ENCODE measurements around the gene ZNF575.
A peak's percentile ranks its signal among the peaks of the same experiment; 100 is the strongest.

The ZNF575 gene

GRCh38 chr19:43532962-43533545 lies at the start of gene ZNF575:
Gene ZNF575, plus strand, starts transcription at chr19:43533188. Its CDS starts 1,235 bp downstream, at chr19:43534423.
- peak; percentile 94 to 95 for DNase-seq (ENCODE audit: low read depth in 2 of 2)

DNA sequence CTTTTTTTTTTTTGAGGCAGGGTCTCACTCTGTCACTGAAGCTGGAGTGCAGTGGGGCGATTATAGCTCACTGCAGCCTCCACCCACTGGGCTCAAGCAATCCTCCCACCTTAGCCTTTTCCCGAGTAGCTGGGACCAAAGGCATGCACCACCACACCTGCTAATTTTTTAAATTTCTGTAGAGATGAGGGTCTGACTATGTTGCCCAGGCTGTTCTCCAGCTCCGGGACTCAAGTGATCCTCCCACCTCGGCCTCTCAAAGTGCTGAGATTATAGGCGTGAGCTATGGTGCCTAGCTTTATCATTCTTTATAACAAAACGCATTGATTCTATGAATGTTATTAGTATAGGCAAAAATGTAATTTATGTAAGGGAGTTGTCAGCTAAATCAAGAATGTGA lies 49.7 kb upstream of the ZNF575 start:
- no peak for DNase-seq (ENCODE audit: low read depth in 2 of 2)

GRCh38 chr19:43485951-43486350 lies 47.0 kb upstream of the ZNF575 start:
- DNase-seq (ENCODE audit: low read depth in 2 of 2) = no peak

GRCh38 chr19:43486412-43486811 lies 46.6 kb upstream of the ZNF575 start:
- DNase-seq (ENCODE audit: low read depth in 2 of 2) = no peak

DNA sequence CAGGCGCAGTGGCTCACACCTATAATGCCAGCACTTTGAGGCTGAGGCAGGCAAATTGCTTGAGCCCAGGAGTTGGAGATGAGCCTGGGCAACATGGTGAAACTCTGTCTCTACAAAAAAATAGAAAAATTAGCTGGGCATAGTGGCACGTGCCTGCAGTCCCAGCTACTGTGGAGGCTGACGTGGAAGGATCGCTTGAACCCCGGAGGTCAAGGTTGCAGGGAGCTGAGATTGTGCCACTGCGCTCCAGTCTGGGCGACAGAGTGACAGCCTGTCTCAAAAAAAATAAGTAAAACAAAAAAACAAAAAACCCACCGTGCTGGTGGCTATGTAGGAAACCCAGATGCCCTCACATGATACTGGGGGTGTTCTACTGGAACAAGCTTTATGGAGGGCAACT lies 44.8 kb upstream of the ZNF575 start:
- no peak for DNase-seq (ENCODE audit: low read depth in 2 of 2)

- DNase-seq (ENCODE audit: low read depth in 2 of 2) = no peak
Measured at GRCh38 chr19:43489310-43489709, 43.7 kb upstream of the ZNF575 start.

DNA sequence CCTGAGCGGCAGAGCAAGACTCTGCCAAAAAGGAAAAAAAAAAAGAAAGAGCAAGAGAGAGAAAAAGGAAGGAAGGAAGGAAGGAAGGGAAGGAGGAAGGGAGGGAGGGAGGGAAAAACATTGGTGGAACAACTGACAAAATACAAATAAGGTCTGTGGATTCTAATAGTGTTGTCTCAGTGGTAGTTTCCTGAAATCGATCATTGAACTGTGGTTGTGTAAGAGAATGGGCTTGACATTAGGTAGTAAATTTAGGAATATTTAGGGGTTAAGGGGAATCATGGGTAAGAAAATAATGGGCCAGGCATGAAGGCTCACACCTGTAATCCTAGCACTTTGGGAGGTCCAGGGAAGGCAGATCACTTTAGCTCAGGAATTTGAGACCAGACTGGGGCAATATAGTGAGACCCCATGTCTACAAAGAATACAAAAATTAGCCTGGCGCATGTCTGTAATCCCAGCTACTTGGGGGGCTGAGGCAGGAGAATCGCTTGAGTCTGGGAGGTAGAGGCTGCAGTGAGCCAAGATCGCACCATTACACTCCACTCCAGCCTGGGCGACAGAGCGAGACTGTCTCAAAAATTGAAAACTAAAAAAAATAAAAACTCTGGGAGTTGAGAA lies 42.9 kb upstream of the ZNF575 start:
- DNase-seq (ENCODE audit: low read depth in 2 of 2) = no peak

GRCh38 chr19:43490759-43491158 lies 42.2 kb upstream of the ZNF575 start:
- no peak for DNase-seq (ENCODE audit: low read depth in 2 of 2)

DNA sequence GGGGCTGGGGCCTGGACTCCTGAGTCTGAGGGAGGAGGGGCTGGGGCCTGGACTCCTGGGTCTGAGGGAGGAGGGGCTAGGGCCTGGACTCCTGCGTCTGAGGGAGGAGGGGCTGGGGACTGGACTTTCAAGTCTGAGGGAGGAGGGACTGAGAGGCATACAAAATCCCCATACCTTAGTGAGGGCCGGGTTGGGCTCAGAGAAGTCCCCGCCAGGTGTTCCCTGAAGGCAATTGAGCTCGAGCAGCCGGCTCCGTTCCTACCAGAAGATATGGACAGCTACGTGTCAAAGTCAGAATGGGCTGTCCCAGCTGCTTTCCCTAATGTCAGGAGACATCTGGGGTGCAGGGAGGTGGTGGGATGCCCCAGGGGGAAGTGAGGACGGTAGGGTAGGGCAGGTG lies 37.9 kb upstream of the ZNF575 start:
- DNase-seq (ENCODE audit: low read depth in 2 of 2) = no peak

GRCh38 chr19:43496960-43497359 lies 36.0 kb upstream of the ZNF575 start:
- no peak for DNase-seq (ENCODE audit: low read depth in 2 of 2)

GRCh38 chr19:43498233-43498842 lies 34.6 kb upstream of the ZNF575 start:
- no peak for DNase-seq (ENCODE audit: low read depth in 2 of 2)

GRCh38 chr19:43499042-43499441 lies 33.9 kb upstream of the ZNF575 start:
- DNase-seq (ENCODE audit: low read depth in 2 of 2) = no peak

DNA sequence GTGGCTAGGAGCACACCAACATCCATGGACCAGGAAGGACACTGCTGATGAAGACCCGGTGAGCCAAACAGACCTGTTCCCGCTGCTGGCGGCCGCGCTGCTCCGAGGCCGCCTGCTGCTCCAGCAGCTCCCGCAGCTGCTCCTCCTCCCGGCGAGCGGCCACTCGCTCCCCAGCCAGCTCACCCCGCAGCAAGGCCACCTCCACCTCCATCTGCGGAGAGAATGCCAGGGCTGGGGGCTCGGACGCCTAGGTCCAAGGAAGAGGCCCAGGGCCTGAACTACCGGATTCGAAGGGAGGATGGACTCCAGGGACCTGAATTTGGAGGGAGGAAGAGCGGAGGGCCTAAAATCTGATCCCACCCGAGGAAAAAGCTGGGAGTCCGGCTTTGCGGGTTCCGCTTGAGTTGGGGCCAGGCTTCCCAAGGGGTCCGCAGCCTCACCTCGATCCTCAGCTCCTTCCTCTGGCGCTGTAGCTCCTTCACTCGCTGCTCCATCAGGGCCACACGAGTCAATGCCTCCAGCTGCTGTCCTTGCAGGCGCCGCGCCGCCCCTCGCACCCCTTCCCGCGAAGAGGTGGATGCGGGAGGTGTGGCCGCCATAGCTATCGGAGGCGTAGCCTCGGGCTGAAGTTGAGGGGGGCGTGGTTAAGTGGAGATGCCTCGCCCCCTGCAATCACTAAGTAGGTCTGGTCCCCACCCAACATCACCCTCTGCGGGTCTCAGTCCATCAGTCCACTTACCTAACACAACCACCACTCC lies 31.1 kb upstream of the ZNF575 start:
- no peak for DNase-seq (ENCODE audit: low read depth in 2 of 2)

DNA sequence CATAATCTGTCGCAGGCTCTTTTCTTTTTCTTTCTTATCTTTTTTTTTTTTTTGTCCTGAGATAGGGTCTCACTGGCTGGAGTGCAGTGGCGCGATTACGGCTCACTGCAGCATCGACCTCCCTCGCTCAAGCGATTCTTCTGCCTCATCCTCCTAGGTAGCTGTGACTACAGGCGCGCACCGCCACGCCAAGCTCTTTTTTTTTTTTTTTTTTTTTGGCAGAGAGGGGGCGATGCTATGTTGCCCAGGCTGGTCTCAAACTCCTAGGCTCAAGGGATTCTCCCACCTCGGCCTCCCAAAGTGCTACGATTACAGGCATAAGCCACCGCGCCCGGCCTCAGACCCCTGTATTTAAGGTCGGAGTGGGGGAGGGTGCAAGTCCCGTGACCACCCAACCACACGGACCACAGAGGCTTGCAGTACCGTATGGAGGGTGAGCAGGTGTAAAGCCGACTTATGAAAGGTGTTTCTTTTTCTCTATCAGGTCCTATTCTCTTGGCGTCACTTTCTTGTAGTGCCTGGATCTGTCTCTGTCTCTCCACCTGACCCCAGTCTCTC lies 30.5 kb upstream of the ZNF575 start:
- no peak for DNase-seq (ENCODE audit: low read depth in 2 of 2)

GRCh38 chr19:43503501-43504425 lies 29.2 kb upstream of the ZNF575 start:
- DNase-seq (ENCODE audit: low read depth in 2 of 2) = peak; percentile 69 to 76

- no peak for DNase-seq (ENCODE audit: low read depth in 2 of 2)
Measured at GRCh38 chr19:43504426-43505185, 28.4 kb upstream of the ZNF575 start, which contains the start of gene PHLDB3. Gene PHLDB3, minus strand, starts transcription at chr19:43504746. Its CDS starts 628 bp downstream, at chr19:43504118.

DNA sequence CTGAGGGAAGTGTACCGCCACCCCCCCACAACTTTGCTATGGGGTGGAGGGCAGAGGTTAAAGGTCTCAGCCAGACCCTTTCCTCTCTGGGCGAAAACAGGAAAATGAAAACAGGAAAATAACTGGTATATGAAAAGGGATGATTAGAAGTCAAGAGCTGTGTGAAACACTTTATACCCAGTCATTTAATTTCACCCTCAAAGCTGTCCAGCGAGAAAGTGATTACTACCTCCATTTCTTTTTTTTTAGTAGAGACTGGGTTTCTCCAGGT lies 27.9 kb upstream of the ZNF575 start:
- no peak for DNase-seq (ENCODE audit: low read depth in 2 of 2)

- no peak for DNase-seq (ENCODE audit: low read depth in 2 of 2)
Measured at GRCh38 chr19:43505941-43506340, 27.0 kb upstream of the ZNF575 start.

GRCh38 chr19:43506629-43507028 lies 26.4 kb upstream of the ZNF575 start:
- no peak for DNase-seq (ENCODE audit: low read depth in 2 of 2)

- no peak for DNase-seq (ENCODE audit: low read depth in 2 of 2)
Measured at GRCh38 chr19:43507880-43508279, 25.1 kb upstream of the ZNF575 start.

GRCh38 chr19:43510713-43511112 lies 22.3 kb upstream of the ZNF575 start:
- DNase-seq (ENCODE audit: low read depth in 2 of 2) = no peak

Measured in fibroblast of skin of left quadriceps (primary cell).